Tibial nerve (tissue), 4 donors: ENCODE results near the gene LTB4R.

Experiments used
- CTCF ChIP-seq, 5 experiments: fragments of 200-600 bp in 3 of 5; fragments of 450-650 bp in 2 of 5; sonication (generic) in 3 of 5; IDR thresholded peaks; one replicate each; pipeline ENCODE4 v1.5.1; 2016 to 2019; ENCODE audit warnings: antibody characterized with exemption in 5 of 5, mild to moderate bottlenecking in 3 of 5, moderate library complexity in 2 of 5
- EP300 ChIP-seq, 2 donors: sonication (generic); formaldehyde crosslinking; IDR thresholded peaks; one replicate each; pipeline ENCODE4 v1.6.1; 2017; ENCODE audit warnings: antibody characterized with exemption in 2 of 2, mild to moderate bottlenecking in 1 of 2
- POLR2A ChIP-seq, 2 donors: fragments of 450-650 bp; IDR thresholded peaks; one replicate each; pipeline ENCODE4 v1.6.1; 2017; ENCODE audit warnings: antibody characterized with exemption in 2 of 2, mild to moderate bottlenecking in 2 of 2, moderate library complexity in 2 of 2

- no peak for TF ChIP-seq POLR2A (IDR thresholded peaks at IDR 0.05)
- peak; percentile 61 to 83 (median 75) for TF ChIP-seq CTCF (IDR thresholded peaks at IDR 0.05)
- TF ChIP-seq EP300 (IDR thresholded peaks at IDR 0.05): no peak
These were observed 21.1 kb downstream of the LTB4R start for GRCh38 chr14:24332268-24332993.
